GM20000 (cell line): ENCODE measurements around the gene DBF4.
"Not testable (repeated sequence)": the region's sequence is repeated elsewhere in the genome, so short reads cannot be mapped to it uniquely, and the experiment has no call there.

Source experiments
- DNase-seq: peaks from one replicate; pipeline ENCODE4 v3.0.0; 2012; ENCODE audit warnings: low spot score
- TF ChIP-seq, protein P1 (sequence below): IDR thresholded peaks from 2 replicates; pipeline ENCODE4 v1.5.1; 2012; ENCODE audit warnings: mild to moderate bottlenecking, control low read depth; ENCODE audit errors: extremely low read depth, missing control alignments

DBF4 gene

GRCh38 chr7:87941138-87941537, 64.8 kb downstream of the DBF4 start:
- DNase-seq = no peak
- TF ChIP-seq, protein P1, sequence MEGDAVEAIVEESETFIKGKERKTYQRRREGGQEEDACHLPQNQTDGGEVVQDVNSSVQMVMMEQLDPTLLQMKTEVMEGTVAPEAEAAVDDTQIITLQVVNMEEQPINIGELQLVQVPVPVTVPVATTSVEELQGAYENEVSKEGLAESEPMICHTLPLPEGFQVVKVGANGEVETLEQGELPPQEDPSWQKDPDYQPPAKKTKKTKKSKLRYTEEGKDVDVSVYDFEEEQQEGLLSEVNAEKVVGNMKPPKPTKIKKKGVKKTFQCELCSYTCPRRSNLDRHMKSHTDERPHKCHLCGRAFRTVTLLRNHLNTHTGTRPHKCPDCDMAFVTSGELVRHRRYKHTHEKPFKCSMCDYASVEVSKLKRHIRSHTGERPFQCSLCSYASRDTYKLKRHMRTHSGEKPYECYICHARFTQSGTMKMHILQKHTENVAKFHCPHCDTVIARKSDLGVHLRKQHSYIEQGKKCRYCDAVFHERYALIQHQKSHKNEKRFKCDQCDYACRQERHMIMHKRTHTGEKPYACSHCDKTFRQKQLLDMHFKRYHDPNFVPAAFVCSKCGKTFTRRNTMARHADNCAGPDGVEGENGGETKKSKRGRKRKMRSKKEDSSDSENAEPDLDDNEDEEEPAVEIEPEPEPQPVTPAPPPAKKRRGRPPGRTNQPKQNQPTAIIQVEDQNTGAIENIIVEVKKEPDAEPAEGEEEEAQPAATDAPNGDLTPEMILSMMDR = no peak

DNA sequence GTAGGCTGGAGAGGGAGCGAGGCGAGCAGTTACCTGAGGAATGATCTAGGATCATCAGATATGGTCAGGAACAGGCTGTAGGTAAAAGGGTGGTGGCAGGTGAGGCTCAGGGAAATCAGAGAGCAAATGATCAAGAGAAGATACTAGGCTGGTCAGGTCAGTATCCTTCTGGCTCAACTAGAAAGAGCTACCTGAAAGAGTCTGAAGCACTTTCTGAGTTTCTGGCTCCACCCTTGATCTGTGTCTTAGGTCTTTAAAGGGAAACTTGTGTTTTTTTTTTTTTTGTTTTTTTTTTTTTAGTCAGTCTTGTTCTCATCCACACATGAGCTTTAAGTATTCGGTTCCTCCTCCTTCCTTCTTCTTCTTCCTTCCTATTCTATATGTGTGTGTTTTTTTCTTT, 68.3 kb downstream of the DBF4 start:
- TF ChIP-seq, protein P1 = no peak
- DNase-seq = peak; percentile 13

DNA sequence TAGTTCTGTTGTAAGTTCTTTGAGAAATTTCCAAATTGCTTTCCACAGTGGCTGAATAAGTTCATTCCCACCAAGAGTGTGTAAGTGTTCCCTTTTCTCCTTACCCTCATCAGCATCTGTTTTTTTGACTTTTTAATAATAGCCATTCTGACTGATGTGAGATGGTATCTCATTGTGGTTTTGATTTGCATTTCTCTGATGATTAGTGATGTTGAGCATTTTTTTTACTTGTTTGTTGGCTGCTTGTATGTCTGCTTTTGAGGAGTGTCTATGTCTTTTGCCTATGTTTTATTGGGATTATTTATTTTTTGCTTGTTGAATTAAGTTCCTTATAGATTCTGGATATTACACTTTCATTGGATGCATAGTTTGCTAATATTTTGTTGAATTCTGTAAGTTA, 69.6 kb downstream of the DBF4 start:
- not testable (repeated sequence) for DNase-seq

DNA sequence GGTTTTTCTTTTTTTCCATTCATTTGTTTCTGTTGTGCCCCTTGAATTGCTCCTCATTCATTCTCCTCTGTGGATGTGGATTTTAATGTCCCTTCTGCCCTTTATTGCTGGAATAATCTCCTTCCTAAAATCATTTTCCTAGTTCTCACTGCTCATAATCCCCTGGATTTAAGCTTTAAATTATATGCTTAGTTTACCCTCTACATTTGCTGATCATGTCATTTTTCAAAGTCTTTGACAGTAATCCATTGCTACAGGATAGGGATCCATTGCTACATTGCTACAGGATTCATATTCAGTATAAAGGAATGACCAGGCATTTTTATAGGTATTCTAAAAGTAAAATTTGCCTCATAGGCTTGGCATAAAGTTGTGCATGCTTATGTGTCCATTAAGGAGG, 72.1 kb downstream of the DBF4 start:
- no peak for DNase-seq
- TF ChIP-seq, protein P1 = no peak
